GM12878 (cell line): ENCODE data around the gene EGF. TPM values are rescaled to one million over a fixed set of nuclear protein-coding genes. Genes with fewer than 3 reads are reported as not detected.

ENCODE experiments used
- ATAC-seq: fragments of 200-7000 bp; cut with Tn5 transposase; 3 replicates; pipeline ENCODE4 v1.9.1; 2020; ENCODE audit warnings: mild to moderate bottlenecking, moderate library complexity
- BruUV-seq: library from RNA; stranded (reverse); fragments of 400-500 nt; replicated peaks from 2 replicates; lab custom pipeline; 2021; lab: Mats Ljungman, UMichigan
- CTCF ChIA-PET: fragments of 300-600 bp; sonication (Branson Sonifier 250); formaldehyde crosslinking; extraction: SDS; loops from one replicate; lab custom pipeline; 2021; ENCODE audit warnings: inconsistent platforms; lab: Yijun Ruan, JAX
- POLR2A ChIA-PET: fragments of 350-600 bp; formaldehyde crosslinking; extraction: SDS; loops from one replicate; lab custom pipeline; 2021; ENCODE audit warnings: inconsistent platforms; lab: Charles Lee
- RAD21 ChIA-PET: fragments of 300-600 bp; sonication (Branson Sonifier 250); formaldehyde crosslinking; loops from one replicate; lab custom pipeline; 2023; ENCODE audit warnings: antibody characterized with exemption; ENCODE audit not compliant: unreplicated experiment; lab: Charles Lee
- SMC1A ChIA-PET: fragments of 300-600 bp; sonication (Branson Sonifier 250); formaldehyde crosslinking; loops from one replicate; lab custom pipeline; 2023; ENCODE audit not compliant: unreplicated experiment, uncharacterized antibody; lab: Charles Lee
- DNase-seq: peaks from one replicate; pipeline ENCODE4 v3.0.0-alpha.2; 2011; ENCODE audit warnings: low read depth, low spot score
- FAIRE-seq: peaks from 3 replicates; lab custom pipeline; 2011; peaks lifted over from hg19 to GRCh38; lab: Jason Lieb, UNC
- H2AFZ ChIP-seq: 2 replicates; pipeline ENCODE4 v1.6.0; 2011; ENCODE audit warnings: low read depth, low read length, control low read depth; ENCODE audit not compliant: control insufficient read depth
- H3K27ac ChIP-seq: 2 replicates; pipeline ENCODE4 v1.5.1; 2011; ENCODE audit warnings: control low read depth; ENCODE audit not compliant: control insufficient read depth, insufficient read depth
- H3K27me3 ChIP-seq, 2 experiments: replicated peaks in 1 of 2; 2 replicates each; pipeline versions ENCODE4 v1.6.0 to v1.6.1; 2011; ENCODE audit warnings: low read length in 1 of 2; ENCODE audit not compliant: control insufficient read depth in 2 of 2, insufficient read depth in 2 of 2
- H3K36me3 ChIP-seq, 2 experiments: 2 replicates each; pipeline ENCODE4 v1.5.1; 2011; ENCODE audit warnings: low read length in 1 of 2; ENCODE audit not compliant: control insufficient read depth in 2 of 2, insufficient read depth in 2 of 2
- H3K4me1 ChIP-seq: 2 replicates; pipeline ENCODE4 v1.6.1; 2011; ENCODE audit warnings: mild to moderate bottlenecking, low read length, moderate library complexity, mixed read lengths; ENCODE audit not compliant: control insufficient read depth, insufficient read depth
- H3K4me2 ChIP-seq: 2 replicates; pipeline ENCODE4 v1.6.0; 2011; ENCODE audit warnings: control low read depth; ENCODE audit not compliant: control insufficient read depth, insufficient read depth
- H3K4me3 ChIP-seq: fragments of 200-600 bp; sonication (generic); 2 replicates; pipeline ENCODE4 v1.5.1; 2016
- H3K79me2 ChIP-seq: 2 replicates; pipeline ENCODE4 v1.6.0; 2011; ENCODE audit warnings: low read length; ENCODE audit not compliant: control insufficient read depth, insufficient read depth
- H3K9ac ChIP-seq: 2 replicates; pipeline ENCODE4 v1.8.0; 2011; ENCODE audit warnings: low read length, control low read depth, mixed read lengths; ENCODE audit not compliant: control insufficient read depth, insufficient read depth
- H3K9me3 ChIP-seq: replicated peaks from 3 replicates; pipeline ENCODE4 v1.5.1; 2011; ENCODE audit warnings: mild to moderate bottlenecking, low read length; ENCODE audit not compliant: control insufficient read depth, insufficient read depth
- H4K20me1 ChIP-seq: 2 replicates; pipeline ENCODE4 v1.6.0; 2011; ENCODE audit not compliant: control insufficient read depth, insufficient read depth
- REST ChIP-seq: IDR thresholded peaks from 2 replicates; pipeline ENCODE4 v1.6.1; 2012; ENCODE audit warnings: mild to moderate bottlenecking, low read depth, low read length
- SP1 ChIP-seq: IDR thresholded peaks from one replicate; pipeline ENCODE4 v1.6.1; 2011; ENCODE audit warnings: low read depth, low read length
- in situ Hi-C: fragments of 300-500 bp; cut with MboI; formaldehyde crosslinking; loops from 9 replicates; pipeline ENCODE4 v1.14.3; 2018; ENCODE audit warnings: mixed read lengths
- intact Hi-C: fragments of 100-400 bp; cut with micrococcal nuclease; formaldehyde crosslinking; loops from one replicate; pipeline ENCODE4 v1.14.2; 2022; ENCODE audit not compliant: unreplicated experiment
- polyA plus RNA-seq, 11 experiments: library from polyadenylated mRNA; depleted of rRNA in 4 of 11; unstranded in 6 of 11; stranded (reverse) in 5 of 11; fragments of >200 nt; fragmentation: Nextera tagmentation in 4 of 11; fragmentation: Illumina TruSeq in 1 of 11; extraction: Ambion mirVana in 4 of 11; extraction: Trizol in 1 of 11; gene quantifications; 1 replicate in 1 of 11; 2 replicates in 10 of 11; pipeline versions ENCODE4 v1.2.1 to v1.2.3, GENCODE V29; 2011 to 2016; ENCODE audit warnings: inconsistent platforms in 2 of 11, missing spikeins in 2 of 11, low read depth in 1 of 11
- total RNA-seq, 4 experiments: library from RNA; depleted of rRNA in 3 of 4; stranded (reverse); fragments of >200 nt in 3 of 4; fragmentation: Illumina TruSeq in 1 of 4; extraction: Trizol in 1 of 4; gene quantifications; 2 replicates each; pipeline versions ENCODE4 v1.2.1 to v1.2.3, GENCODE V29; 2013 to 2021
- TF ChIP-seq, protein P1 (sequence below): IDR thresholded peaks from 2 replicates; pipeline ENCODE4 v1.6.1; 2011; ENCODE audit warnings: borderline replicate concordance, low read depth, mild to moderate bottlenecking, moderate library complexity, low read length; ENCODE audit not compliant: insufficient read depth, poor library complexity, severe bottlenecking

Gene EGF
- total and polyA plus RNA-seq, 10 of the 15 experiments (the other 5 are each of a cell fraction or from before 2014, with no cell fraction given) = 0.02 to 0.90 (median 0.19) TPM; not detected in 4

- FAIRE-seq = no peak
These were observed 17.8 kb downstream of the EGF start for GRCh38 chr4:109930464-109930863.

More at GRCh38 chr4:109930464-109930863, 17.8 kb downstream of the EGF start:
- Histone ChIP-seq H3K4me2 (no peak overlapping the region), H3K36me3 (no peaks in the 10 kb centered on the region), H3K4me1 (no peaks in the 10 kb centered on the region), H3K9ac (no peak overlapping the region), H3K4me3 (no peak overlapping the region), H3K9me3 (no peaks in the 10 kb centered on the region), H3K27me3 (no peaks in the 10 kb centered on the region), H2AFZ (no peak overlapping the region), H3K27ac (no peak overlapping the region), H3K79me2 (no peaks in the 10 kb centered on the region), H4K20me1 (no peaks in the 10 kb centered on the region)
- ChIA-PET CTCF (no interaction called here), RAD21 (no interaction called here), POLR2A (no interaction called here), SMC1A (interaction anchor here (1.0 kb wide), 1 partner anchor 636 kb away, joined by 3 read pairs; no protein-coding TSS in a partner anchor)
- ATAC-seq (no peak), DNase-seq (no peak)
- intact Hi-C loops = no loop called here
- in situ Hi-C loops = no loop called here
- BruUV-seq = no TSS peak
- TF ChIP-seq, protein P1, sequence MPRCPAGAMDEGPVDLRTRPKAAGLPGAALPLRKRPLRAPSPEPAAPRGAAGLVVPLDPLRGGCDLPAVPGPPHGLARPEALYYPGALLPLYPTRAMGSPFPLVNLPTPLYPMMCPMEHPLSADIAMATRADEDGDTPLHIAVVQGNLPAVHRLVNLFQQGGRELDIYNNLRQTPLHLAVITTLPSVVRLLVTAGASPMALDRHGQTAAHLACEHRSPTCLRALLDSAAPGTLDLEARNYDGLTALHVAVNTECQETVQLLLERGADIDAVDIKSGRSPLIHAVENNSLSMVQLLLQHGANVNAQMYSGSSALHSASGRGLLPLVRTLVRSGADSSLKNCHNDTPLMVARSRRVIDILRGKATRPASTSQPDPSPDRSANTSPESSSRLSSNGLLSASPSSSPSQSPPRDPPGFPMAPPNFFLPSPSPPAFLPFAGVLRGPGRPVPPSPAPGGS = no peak
- TF ChIP-seq SP1 (no peak), REST (no peak)
